Measurements from ENCODE around the gene PTPRJ.

DNA sequence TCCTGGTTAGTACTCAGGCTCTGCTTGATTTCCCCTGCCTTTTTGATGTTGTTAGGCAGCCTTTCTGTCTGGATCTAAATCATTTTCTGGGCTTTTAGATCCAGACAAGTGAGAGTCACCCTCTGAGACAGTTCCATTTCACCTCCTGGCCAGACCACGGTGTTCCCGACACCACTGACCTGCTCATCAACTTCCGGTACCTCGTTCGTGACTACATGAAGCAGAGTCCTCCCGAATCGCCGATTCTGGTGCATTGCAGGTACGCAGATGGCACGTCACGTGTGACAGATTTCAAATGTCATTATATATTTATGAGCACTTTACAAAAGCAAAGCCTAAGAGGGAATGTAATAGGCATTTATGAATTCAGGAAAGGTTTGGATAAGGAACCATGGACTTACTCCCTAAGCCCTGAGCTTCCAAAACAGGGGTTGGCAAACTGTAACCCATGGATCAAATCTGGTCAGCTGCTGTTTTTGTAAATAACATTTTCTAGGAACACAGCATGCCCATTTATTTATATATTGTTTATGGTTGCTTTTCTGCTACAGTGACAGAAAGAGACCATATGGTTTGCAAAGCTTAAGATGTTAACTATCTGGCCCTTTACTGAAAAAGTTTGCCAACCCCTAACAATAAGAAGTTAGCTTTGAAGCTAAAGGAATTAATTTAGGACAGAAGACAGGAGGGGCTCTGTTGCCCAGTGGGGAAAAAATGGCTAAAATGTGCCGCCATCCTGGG lies 183.2 kb downstream of the PTPRJ start:
- TF ChIP-seq POLR2A (IDR thresholded peaks at IDR 0.05; ENCODE audit: low read length) (no peak), GATA1 (IDR thresholded peaks at IDR 0.05; ENCODE audit: low read depth, low read length) (no peak)

Data from erythroblast (primary cell).